Epithelial cell of proximal tubule (primary cell): ENCODE results near the gene DET1. TPM values are rescaled to one million over a fixed set of nuclear protein-coding genes. Genes with fewer than 3 reads are reported as not detected.

Experiments used
- DNase-seq: peaks from one replicate; pipeline ENCODE4 v3.0.0-alpha.2; 2011; ENCODE audit warnings: low read depth
- H3K4me3 ChIP-seq: 2 replicates; pipeline ENCODE4 v1.5.1; 2011; ENCODE audit warnings: low read depth, mild to moderate bottlenecking, low read length
- CTCF ChIP-seq: conservative IDR thresholded peaks from 2 replicates; pipeline ENCODE4 v1.5.1; 2012; ENCODE audit warnings: low read depth, mild to moderate bottlenecking, low read length
- total RNA-seq: library from RNA; depleted of rRNA; stranded (reverse); fragments of >200 nt; gene quantifications from 2 replicates; pipeline ENCODE4 v1.2.3, GENCODE V29; 2015

Gene DET1
- total RNA-seq, 1 donor from 2014 or later, result 4.3 TPM

GRCh38 chr15:88537591-88538317, 8.7 kb downstream of the DET1 start:
- no peak for TF ChIP-seq CTCF
- H3K4me3 ChIP-seq, result no peak overlapping the region
- DNase-seq, result no peak

- no peak for TF ChIP-seq CTCF
- DNase-seq, result no peak
- no peak overlapping the region for H3K4me3 ChIP-seq
Observed at GRCh38 chr15:88535607-88536313, 10.7 kb downstream of the DET1 start.

- no peak for DNase-seq
- TF ChIP-seq CTCF, result no peak
- no peak overlapping the region for H3K4me3 ChIP-seq
Observed at GRCh38 chr15:88535100-88535499, 11.4 kb downstream of the DET1 start.

GRCh38 chr15:88533376-88533775, 13.1 kb downstream of the DET1 start:
- no peak for TF ChIP-seq CTCF
- H3K4me3 ChIP-seq, result no peak overlapping the region
- DNase-seq, result no peak

- no peak for TF ChIP-seq CTCF
- H3K4me3 ChIP-seq, result no peak overlapping the region
- DNase-seq, result no peak
Observed at GRCh38 chr15:88529021-88529630, 17.4 kb downstream of the DET1 start.

GRCh38 chr15:88526247-88526879, 20.1 kb downstream of the DET1 start:
- TF ChIP-seq CTCF, result no peak

More at GRCh38 chr15:88526247-88526879, 20.1 kb downstream of the DET1 start:
- DNase-seq, result no peak
- no peak overlapping the region for H3K4me3 ChIP-seq
